ENCODE results near the gene CLEC3A. TPM values are rescaled to one million over a fixed set of nuclear protein-coding genes. Genes with fewer than 3 reads are reported as not detected.

The CLEC3A gene
- total and polyA plus RNA-seq, 2 donors (not counting 3 experiments of a cell fraction or from before 2014, with no cell fraction given) = not detected

GRCh38 chr16:77975942-77976341 lies 46.4 kb upstream of the CLEC3A start:
- no peak for FAIRE-seq
- no peak for DNase-seq (ENCODE audit: low read depth, low spot score)
- no TSS peak for BruUV-seq (replicated peaks)
- intact Hi-C loops (cut with micrococcal nuclease) = no loop called here
- Histone ChIP-seq H3K9me3 (replicated peaks; ENCODE audit: control insufficient read depth, insufficient read depth, low read length) (no peaks in the 10 kb centered on the region), H3K27me3 (ENCODE audit: control insufficient read depth in 2 of 2, insufficient read depth in 2 of 2, low read length in 2 of 2) (no peaks in the 10 kb centered on the region), H3K4me2 (ENCODE audit: insufficient read depth, low read length) (no peak overlapping the region), H2AFZ (ENCODE audit: low read depth, low read length) (no peak overlapping the region), H3K4me1 (ENCODE audit: control insufficient read depth, extremely low read depth, insufficient read depth, low read length) (no peaks in the 10 kb centered on the region), H3K27ac (ENCODE audit: insufficient read depth, low read depth, low read length) (no peak overlapping the region), H3K4me3 (replicated peaks in 1 of 3; ENCODE audit: insufficient read depth in 1 of 3, low read depth in 1 of 3, low read length in 3 of 3) (no peak overlapping the region), H3K79me2 (ENCODE audit: control insufficient read depth, insufficient read depth, low read length) (no peaks in the 10 kb centered on the region), H4K20me1 (replicated peaks; ENCODE audit: control insufficient read depth, extremely low read depth, insufficient read depth, low read length) (no peaks in the 10 kb centered on the region), H3K9ac (replicated peaks; ENCODE audit: extremely low read depth, insufficient read depth, low read length) (no peak overlapping the region), H3K9me1 (replicated peaks; ENCODE audit: control insufficient read depth, extremely low read depth, insufficient read depth, low read length) (no peaks in the 10 kb centered on the region), H3K36me3 (ENCODE audit: control insufficient read depth in 2 of 2, extremely low read depth in 1 of 2, insufficient read depth in 2 of 2, low read length in 2 of 2) (no peaks in the 10 kb centered on the region)
- ChIA-PET POLR2A (no interaction called here), CTCF (interaction anchor here (2.9 to 3.4 kb wide), 3 partner anchors 27 to 301 kb away, joined by 9 to 12 read pairs (median 11); no protein-coding TSS in a partner anchor)
- dilution Hi-C loops (cut with MboI; ENCODE audit: extremely low pct_ligation_motif_present, low sequenced_read_pairs) = no loop called here
- TF ChIP-seq JUN (IDR thresholded peaks at IDR 0.05; ENCODE audit: borderline replicate concordance, insufficient read depth, insufficient read length, low read depth) = no peak
- TF ChIP-seq POLR2A (IDR thresholded peaks at IDR 0.05; ENCODE audit: low read depth, low read length) = no peak

DNA sequence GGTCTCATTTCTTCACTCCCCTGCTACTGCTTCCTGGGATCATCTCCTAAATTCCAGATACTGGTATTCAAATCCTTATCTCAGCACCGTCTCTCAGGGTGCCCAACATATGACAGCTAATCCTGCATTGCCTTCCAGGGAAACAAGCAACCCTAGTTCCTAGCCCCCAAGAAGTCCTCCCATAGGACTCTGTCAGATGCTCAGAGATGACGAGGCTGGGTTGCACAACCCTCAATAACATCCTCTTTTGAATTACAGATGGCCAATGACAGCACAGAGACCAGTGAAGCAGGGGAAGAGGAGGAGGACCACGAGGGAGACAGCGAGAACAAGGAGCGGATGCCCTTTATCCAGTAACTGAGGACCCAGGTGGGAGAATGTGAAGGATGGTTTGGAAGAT lies 45.0 kb upstream of the CLEC3A start:
- CTCF ChIA-PET = interaction anchor here (2.9 to 3.4 kb wide), 2 partner anchors 26 to 300 kb away, joined by 11 to 12 read pairs; no protein-coding TSS in a partner anchor
- Histone ChIP-seq H3K4me3 (replicated peaks in 1 of 3; ENCODE audit: insufficient read depth in 1 of 3, low read depth in 1 of 3, low read length in 3 of 3) (no peak overlapping the region), H3K9me3 (replicated peaks; ENCODE audit: control insufficient read depth, insufficient read depth, low read length) (no peaks in the 10 kb centered on the region), H3K36me3 (ENCODE audit: control insufficient read depth in 2 of 2, extremely low read depth in 1 of 2, insufficient read depth in 2 of 2, low read length in 2 of 2) (no peaks in the 10 kb centered on the region), H3K9me1 (replicated peaks; ENCODE audit: control insufficient read depth, extremely low read depth, insufficient read depth, low read length) (no peaks in the 10 kb centered on the region), H3K79me2 (ENCODE audit: control insufficient read depth, insufficient read depth, low read length) (no peaks in the 10 kb centered on the region), H3K9ac (replicated peaks; ENCODE audit: extremely low read depth, insufficient read depth, low read length) (no peak overlapping the region), H4K20me1 (replicated peaks; ENCODE audit: control insufficient read depth, extremely low read depth, insufficient read depth, low read length) (no peaks in the 10 kb centered on the region), H2AFZ (ENCODE audit: low read depth, low read length) (no peak overlapping the region), H3K27me3 (ENCODE audit: control insufficient read depth in 2 of 2, insufficient read depth in 2 of 2, low read length in 2 of 2) (no peaks in the 10 kb centered on the region), H3K4me2 (ENCODE audit: insufficient read depth, low read length) (no peak overlapping the region), H3K4me1 (ENCODE audit: control insufficient read depth, extremely low read depth, insufficient read depth, low read length) (no peaks in the 10 kb centered on the region), H3K27ac (ENCODE audit: insufficient read depth, low read depth, low read length) (no peak overlapping the region)
- POLR2A ChIA-PET = no interaction called here
- FAIRE-seq (no peak), DNase-seq (ENCODE audit: low read depth, low spot score) (no peak)
- no peak for TF ChIP-seq JUN (IDR thresholded peaks at IDR 0.05; ENCODE audit: borderline replicate concordance, insufficient read depth, insufficient read length, low read depth)
- TF ChIP-seq, protein P1, sequence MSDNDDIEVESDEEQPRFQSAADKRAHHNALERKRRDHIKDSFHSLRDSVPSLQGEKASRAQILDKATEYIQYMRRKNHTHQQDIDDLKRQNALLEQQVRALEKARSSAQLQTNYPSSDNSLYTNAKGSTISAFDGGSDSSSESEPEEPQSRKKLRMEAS (IDR thresholded peaks at IDR 0.05; ENCODE audit: insufficient read depth, insufficient read length) = no peak
- no peak for TF ChIP-seq POLR2AphosphoS5 (IDR thresholded peaks at IDR 0.05; ENCODE audit: insufficient read depth, low read depth, low read length)
- TF ChIP-seq MYC (IDR thresholded peaks at IDR 0.05; ENCODE audit: low read depth, low read length) = no peak
- no peak for TF ChIP-seq POLR2A (IDR thresholded peaks at IDR 0.05; ENCODE audit: low read depth, low read length)
- TF ChIP-seq EZH2 (IDR thresholded peaks at IDR 0.05; ENCODE audit: borderline replicate concordance, low read depth, low read length, severe bottlenecking) = no peak
- no peak for TF ChIP-seq GATA2 (IDR thresholded peaks at IDR 0.05; ENCODE audit: insufficient read depth, insufficient read length, low read depth, low read length)
- TF ChIP-seq, protein P2, sequence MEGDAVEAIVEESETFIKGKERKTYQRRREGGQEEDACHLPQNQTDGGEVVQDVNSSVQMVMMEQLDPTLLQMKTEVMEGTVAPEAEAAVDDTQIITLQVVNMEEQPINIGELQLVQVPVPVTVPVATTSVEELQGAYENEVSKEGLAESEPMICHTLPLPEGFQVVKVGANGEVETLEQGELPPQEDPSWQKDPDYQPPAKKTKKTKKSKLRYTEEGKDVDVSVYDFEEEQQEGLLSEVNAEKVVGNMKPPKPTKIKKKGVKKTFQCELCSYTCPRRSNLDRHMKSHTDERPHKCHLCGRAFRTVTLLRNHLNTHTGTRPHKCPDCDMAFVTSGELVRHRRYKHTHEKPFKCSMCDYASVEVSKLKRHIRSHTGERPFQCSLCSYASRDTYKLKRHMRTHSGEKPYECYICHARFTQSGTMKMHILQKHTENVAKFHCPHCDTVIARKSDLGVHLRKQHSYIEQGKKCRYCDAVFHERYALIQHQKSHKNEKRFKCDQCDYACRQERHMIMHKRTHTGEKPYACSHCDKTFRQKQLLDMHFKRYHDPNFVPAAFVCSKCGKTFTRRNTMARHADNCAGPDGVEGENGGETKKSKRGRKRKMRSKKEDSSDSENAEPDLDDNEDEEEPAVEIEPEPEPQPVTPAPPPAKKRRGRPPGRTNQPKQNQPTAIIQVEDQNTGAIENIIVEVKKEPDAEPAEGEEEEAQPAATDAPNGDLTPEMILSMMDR (IDR thresholded peaks at IDR 0.05; ENCODE audit: extremely low read depth in 1 of 2, insufficient read depth in 1 of 2, low read depth in 1 of 2, low read length in 2 of 2) = no peak
- no peak for TF ChIP-seq FOS (IDR thresholded peaks at IDR 0.05; ENCODE audit: borderline replicate concordance, insufficient read depth, low read length)
- intact Hi-C loops (cut with micrococcal nuclease) = no loop called here
- BruUV-seq (replicated peaks) = no TSS peak
- dilution Hi-C loops (cut with MboI; ENCODE audit: extremely low pct_ligation_motif_present, low sequenced_read_pairs) = no loop called here

Measured in endothelial cell of umbilical vein (primary cell).